GM19397 (cell line): ENCODE data around the gene NFAM1.

Experiments
- ATAC-seq: cut with Tn5 transposase; IDR thresholded peaks from one replicate; pipeline ENCODE4 v1.9.1; 2021; ENCODE audit warnings: mild to moderate bottlenecking, moderate library complexity; ENCODE audit not compliant: unreplicated experiment

The NFAM1 gene

GRCh38 chr22:42384506-42384905 lies 47.7 kb downstream of the NFAM1 start:
- no peak for ATAC-seq

- ATAC-seq = no peak
Measured at GRCh38 chr22:42383851-42384417, 48.3 kb downstream of the NFAM1 start.

- ATAC-seq = no peak
Measured at GRCh38 chr22:42383287-42383686, 48.9 kb downstream of the NFAM1 start.

- no peak for ATAC-seq
Measured at GRCh38 chr22:42380769-42381551, 51.2 kb downstream of the NFAM1 start.

DNA sequence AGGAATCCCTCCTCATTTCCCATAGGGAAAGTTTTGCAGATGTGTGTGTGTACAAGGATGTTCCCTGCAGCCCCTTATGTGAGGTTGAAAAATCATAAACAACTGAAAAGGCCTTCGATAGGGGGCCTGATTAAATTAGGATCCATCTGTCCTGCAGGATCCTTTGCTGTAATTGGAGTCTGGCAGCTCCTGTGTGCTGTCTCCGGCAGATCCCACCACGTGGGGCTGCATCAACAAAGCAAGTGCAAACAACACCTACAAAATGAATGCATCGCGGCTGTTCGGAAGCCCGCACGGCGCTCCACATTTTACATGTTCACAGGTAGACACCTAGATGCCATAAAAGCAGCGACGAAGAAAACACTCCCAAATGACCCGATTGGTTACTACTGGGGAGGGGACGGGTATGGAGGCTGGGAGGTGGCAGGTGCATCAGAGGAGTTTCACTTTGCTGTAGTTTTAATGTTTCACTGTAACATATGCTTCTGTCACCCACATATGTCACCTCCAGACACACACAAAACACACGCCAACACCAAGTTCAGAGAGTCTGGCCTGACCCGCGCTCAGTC lies 52.2 kb downstream of the NFAM1 start:
- ATAC-seq = no peak

DNA sequence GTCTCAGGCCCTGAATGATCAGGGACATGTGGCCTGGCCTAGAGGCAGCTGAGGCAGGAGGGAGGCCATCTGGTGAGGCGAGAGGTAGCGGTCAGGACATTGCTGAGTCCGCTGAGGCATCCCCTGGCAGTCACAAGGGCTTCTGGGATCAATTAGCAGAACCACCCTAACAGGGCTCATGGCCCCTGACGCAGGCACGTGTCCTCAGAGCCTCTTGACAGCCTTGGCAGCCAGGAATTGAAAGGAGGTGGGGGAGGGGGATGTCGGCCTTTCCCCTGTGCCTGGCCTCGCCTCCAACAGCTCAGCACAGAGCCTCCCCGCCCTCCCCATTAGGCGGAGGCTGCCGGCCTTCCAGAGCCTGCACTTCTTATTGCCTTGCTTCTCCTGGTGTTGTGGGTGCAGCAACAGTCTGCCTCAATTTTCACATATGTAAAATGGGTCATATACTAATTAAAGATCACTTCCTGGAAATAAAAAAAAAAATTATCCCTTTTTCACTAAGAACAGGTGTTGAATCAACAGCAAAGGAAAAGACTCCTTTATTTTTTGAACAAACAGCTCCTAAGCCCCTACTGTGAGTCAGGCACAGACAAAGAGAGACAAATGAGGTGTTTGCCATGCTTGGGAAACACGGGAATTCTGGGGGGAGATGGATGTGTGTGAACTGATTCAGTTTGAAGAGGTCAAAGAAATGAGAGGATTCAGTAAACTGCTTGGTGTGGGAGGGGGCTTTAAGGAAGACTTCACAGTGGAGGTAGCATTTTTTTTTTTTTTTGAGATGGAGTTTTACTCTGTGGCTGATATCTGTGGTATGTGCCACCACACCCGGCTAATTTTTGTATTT lies 55.3 kb downstream of the NFAM1 start:
- no peak for ATAC-seq

DNA sequence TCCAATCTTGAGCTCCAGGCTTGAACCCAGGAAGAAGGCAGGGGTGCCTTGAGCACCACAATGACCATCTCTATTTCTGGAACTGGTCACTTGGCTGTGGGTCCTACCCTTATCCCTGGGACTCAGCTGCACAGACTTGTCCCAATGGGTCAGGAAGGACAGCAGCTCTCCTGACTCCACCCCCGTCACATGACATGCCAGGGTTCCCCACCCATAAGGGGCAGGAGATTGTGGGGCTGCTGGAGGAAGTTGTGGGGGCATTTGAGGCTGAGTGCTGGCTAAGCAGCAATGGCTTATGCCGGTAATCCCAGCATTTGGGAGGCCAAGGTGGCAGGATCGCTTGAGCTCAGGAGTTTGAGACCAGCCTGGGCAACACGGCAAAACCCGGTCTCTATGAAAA lies 56.2 kb downstream of the NFAM1 start:
- ATAC-seq = no peak

DNA sequence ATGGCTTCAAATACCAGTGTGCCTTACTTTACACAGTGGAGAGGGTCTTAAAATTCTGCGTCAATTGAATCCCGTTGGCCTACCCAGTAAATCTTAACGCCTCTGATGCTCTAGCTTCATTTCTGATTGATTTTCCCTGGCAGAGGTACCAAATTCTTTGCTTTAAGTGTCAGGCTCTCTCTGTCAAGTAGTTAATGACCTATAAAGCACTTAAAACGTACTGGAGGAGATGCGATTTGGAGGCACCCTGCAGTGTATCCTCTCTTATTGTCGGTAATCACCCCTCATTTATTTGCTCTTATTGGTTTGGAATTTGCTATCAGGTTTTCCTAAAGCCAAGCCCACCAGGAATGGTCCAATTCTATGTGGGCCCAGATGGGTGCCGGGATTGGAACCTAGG lies 59.2 kb downstream of the NFAM1 start:
- ATAC-seq = no peak

DNA sequence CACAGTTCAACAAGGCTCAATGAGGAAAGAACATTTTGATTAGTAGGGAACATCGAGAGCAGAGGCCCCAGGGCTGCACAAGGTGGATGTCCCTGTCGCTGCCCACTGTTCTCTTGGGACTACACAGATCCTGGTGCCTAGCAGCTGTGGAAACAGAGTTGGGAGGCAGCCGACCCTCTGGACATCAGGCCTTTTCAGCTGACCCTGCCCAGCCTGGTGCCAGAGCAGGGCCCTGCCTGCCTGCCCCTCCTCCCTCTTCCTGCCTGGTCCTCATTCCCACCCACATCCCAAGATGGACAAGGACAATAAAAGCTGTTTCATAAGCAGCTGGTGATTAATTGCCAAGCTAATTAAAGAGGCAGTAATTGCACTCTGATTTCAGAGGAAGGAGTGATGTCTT lies 60.7 kb downstream of the NFAM1 start:
- ATAC-seq = no peak

DNA sequence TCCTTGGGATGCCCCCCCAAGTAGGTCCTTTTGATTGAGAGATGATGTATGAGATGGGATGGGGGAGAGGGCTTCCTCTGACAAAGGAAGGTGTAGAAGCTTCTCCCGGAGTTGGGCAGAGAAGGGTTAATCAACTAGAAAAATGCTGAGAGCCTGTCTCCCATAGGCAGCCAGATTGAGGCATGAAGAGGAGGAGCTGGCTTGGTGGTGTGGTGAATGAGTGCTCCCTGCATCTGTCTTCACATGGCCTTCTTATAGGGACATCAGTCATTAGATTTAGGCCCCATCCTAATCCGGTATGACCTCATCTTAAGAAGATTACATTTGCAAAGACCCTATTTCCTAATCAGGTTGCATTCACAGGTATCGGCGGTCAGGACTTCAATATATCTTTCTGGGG lies 61.1 kb downstream of the NFAM1 start:
- ATAC-seq = no peak

GRCh38 chr22:42369250-42370041 lies 62.8 kb downstream of the NFAM1 start:
- peak; percentile 82 for ATAC-seq

DNA sequence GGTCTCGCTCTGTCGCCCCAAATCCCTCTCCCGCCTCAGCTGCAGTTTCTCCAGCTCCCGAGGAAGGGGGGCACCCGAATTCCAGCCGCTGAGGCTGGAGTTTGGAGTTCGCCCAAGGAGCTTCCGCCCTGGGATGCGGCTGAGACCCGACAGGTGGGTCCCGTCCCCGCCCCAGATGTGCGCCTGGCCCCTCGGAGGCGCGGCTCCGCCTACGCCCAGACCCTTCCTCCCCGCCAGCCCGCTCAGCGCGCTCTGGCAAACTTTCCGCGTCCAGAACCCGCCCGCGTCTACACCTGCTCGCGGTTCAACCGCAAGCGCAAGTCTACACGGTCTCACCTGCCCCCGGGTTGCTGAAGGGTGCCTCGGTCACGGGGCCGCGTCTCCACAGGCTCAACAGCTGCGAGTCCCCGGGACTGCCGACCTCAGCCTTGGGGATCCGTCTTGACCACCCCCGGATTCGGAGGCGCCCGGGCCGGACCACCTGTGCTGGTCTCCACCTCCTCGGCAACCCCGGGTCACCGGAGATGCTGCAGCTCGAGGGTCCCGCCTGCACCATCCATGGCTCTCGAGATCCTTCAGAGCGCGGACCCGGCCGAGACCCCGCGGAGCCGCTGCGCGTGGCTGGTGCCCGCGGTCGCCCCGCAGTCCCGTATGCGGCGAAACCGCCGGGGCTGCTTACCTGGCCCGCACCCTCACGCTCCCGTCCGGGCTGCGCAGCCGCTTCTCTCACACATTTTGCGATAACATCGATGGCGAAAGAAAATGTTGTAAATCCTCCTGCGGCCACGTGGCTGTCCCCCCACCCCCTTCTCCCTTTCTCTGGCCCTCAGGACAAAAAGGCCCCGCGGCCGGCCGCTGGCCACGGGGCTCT lies 63.6 kb downstream of the NFAM1 start:
- ATAC-seq = peak; percentile 9

DNA sequence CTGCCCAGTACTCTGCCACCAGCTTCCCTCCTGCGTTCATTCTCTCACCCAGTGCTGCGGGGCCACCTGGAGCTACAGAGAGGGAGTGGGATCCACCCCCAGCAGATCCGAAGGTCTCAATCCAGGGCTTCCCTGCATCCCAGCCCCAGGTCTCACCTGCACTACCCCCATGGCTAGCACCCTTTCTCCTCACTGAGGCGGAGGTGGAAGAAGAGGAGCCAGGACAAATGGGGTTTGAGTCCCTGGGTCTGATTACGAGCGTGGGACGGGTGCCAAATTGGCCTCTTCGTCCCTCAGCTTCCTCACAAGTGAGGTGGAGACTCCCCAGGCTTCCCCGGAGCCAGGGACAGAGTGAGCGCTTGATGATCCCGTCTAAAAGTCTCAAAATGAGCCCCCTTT lies 64.2 kb downstream of the NFAM1 start:
- ATAC-seq = no peak

- ATAC-seq = no peak
Measured at GRCh38 chr22:42366806-42367581, 65.2 kb downstream of the NFAM1 start.

DNA sequence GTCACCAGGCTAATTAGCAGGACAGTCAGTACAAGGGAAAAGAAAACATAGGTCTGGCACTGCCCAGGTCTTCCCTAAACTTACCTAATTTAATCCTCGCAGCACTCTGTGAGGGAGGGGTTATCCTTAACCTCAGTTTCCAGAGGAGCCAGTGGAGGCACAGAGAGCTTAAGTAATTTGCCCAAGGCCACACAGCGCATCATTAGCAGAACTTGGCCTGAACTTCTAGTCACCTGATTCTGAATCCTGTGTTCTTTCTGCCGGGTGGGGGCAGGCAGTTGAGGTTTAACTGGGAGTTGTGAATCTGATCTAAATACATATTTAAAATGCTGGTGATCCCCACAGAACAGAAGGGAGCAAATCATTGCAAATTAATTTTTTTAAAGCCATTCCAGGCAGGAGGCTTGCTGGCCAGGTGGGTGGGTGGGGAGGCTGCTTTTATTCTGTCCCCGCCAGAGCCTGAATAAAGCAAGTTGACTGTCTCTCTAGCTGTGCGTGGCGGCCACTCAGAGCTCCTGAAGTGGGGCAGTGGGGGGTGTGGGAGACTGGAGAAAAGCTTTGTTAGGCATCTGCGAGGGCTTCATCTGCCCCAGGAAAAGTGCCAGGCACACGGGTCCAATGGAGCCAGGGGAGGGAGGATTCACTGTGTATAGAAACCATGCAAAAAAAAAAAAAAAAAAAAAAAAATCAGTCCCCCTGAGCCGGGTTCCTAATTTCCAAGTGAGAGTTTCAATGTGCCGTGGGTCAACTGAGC lies 66.1 kb downstream of the NFAM1 start:
- no peak for ATAC-seq

DNA sequence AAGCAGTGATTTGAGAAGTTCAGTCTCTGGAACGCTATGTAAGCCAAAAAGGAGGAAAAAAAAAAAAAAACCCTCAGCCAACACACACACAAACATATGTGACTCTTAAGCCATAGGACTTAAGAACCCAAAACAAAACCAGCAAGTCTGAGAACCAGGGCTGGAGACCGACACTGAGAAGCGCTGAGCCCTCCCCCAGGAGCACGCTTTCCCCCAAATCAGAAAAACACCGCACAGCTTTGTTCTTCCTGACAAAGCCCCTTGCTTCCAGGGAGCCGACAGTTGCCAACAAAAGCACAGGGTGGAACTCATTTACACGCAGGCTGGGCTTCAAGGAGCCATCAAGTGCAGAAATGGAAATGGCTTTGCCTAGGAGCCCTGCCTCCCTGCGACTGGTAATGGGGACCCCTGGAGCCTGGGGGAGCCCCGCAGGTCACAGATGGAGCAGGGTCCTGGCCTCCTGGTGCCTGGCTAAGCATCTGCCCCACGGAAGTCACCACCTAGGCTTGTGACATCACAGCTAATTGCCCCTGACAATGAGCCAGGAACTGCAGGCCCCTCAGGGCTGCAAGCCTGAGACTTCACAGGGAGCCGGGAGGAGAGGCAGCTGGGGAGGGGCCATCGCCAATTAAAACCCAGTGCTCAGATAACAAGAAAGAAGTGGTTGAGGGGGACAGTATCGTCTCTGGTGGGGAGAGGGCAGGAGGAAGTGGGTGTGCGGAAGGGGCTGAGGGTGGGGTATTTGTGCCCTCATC lies 66.9 kb downstream of the NFAM1 start:
- ATAC-seq = no peak

DNA sequence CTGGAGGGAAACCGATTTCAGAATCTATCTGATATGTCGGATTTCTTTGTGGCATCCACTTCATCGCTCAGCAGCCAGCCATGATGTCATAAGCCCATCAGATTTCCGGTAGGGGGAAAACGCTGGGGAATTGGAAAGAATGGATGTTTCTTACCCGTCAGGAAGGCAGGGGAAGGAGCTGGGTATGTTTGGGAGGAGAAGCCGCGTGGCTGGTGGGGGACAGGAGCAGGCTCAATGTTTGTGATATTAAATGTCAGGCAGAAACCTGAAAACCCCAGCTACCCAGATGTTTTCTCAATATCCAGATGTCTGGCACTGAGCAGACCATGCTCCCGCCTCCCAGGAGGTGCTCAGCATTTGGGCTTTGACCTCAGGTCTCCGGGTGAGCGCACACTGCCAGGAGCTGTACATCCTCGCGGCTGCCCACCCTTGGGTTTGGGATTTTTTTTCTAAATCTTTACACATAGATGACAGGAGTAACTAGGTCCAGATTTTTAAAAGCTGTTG lies 67.5 kb downstream of the NFAM1 start:
- ATAC-seq = no peak
